Suppressor macrophage treated with lipopolysaccharide for 1 hour (primary cell): ENCODE data around the gene CEP112.

Experiments
- DNase-seq, 3 donors: peaks; one replicate each; pipeline ENCODE4 v3.0.0-alpha.2; 2020 to 2022

CEP112 gene

DNA sequence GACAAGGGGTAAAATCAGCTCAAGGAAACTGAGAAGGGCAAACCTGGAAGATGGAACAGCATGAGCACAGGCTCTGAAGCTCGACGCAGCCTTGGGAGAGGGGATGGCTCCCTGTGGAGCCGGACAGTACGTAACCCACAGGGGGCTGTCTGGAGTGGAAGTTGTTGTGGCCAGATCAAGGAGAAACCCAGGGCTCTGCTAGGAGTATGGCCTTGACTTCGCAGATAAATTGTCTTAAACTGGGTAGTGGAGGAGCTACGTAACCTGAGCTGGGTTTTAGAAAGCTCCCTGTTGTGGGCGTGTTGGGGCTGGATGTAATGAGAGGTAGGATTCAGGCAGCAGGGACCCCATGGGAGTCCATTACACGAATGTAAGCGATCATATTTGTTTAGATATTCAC, 605.0 kb downstream of the CEP112 start:
- DNase-seq = no peak
